LHCN-M2 (cell line): Measurements from ENCODE around the gene SEMA5A. TPM values are rescaled to one million over a fixed set of nuclear protein-coding genes. Genes with fewer than 3 reads are reported as not detected.

ENCODE experiments used
- DNase-seq: peaks from one replicate; pipeline ENCODE4 v3.0.0-alpha.2; 2012; ENCODE audit warnings: low read depth
- total RNA-seq: library from RNA; depleted of rRNA; stranded (reverse); fragments of >200 nt; gene quantifications from 2 replicates; pipeline ENCODE4 v1.2.3, GENCODE V29; 2014

The SEMA5A gene
- total RNA-seq, 1 experiment from 2014 or later: 11.4 TPM

DNA sequence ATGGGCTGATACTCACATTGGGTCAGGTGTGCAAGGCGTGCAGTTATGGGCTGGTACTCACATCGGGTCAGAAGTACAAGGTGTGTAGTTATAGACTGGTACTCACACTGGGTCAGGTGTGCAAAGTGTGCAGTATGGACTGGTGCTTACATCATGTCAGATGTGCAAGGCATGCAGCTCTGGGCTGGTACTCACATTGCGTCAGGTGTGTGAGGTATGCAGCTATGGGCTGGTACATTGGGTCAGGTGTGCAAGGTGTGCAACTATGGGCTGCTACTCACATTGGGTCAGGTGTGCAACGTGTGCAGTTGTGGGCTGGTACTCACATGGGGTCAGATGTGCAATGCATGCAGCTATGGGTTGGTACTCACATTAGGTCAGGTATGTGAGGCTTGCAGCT, 213.8 kb downstream of the SEMA5A start:
- DNase-seq: no peak

DNA sequence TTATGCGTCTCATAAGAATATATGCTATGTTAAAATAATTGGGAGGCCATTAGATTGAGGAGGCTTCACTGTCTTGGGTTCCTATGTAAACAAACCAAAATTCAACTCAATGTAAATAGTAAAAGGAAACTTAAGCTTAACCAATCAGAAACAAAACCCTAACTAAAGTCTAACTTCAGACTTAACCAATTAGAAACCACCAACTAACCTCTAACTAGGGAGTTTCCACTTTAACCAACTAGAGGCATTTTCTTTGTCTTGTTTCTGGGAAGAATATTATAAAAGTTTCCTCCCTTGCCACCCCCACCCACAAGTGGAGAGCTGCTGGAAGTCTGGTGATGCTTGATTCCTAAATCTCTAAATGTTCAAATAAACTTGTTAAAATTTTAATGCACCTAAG, 214.5 kb downstream of the SEMA5A start:
- DNase-seq: no peak

DNA sequence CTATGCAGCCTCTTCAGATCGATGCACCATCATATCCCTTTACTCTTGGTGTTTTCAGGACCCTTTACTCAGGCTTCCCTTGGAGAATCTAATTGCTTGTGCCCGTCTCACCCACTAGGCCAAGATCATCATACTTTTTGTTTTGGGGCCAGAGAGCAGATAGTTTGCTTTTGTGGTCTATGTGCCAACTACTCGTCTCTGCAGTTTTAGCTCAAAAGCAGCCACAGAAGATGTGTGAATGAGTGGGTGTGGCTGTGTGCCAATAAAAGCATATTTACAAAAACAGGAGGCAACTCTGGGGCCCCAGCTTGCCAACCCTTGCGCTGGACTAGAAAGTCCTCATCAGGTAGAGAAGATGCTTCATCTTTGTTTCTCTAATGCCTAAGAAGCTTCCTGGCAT, 216.8 kb downstream of the SEMA5A start:
- peak; percentile 57 for DNase-seq

DNA sequence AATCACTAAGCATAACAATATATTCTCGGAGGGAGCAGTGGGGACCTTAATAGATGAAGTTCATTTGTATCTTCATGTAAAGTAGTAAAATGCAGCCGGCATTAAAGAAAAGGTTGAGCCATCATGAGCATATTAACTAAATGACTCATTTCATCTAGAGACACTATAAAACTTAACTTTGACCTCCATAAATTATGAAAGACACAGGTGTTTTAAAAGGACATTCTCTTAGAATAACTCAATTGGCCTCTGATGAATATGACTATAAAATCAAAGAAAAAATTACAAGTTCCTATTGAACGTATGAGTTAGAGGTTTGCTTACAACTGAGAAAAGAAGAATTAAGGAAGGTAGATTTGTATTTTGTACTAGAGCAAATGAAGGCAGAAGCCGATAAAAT, 220.3 kb downstream of the SEMA5A start:
- DNase-seq: no peak

DNA sequence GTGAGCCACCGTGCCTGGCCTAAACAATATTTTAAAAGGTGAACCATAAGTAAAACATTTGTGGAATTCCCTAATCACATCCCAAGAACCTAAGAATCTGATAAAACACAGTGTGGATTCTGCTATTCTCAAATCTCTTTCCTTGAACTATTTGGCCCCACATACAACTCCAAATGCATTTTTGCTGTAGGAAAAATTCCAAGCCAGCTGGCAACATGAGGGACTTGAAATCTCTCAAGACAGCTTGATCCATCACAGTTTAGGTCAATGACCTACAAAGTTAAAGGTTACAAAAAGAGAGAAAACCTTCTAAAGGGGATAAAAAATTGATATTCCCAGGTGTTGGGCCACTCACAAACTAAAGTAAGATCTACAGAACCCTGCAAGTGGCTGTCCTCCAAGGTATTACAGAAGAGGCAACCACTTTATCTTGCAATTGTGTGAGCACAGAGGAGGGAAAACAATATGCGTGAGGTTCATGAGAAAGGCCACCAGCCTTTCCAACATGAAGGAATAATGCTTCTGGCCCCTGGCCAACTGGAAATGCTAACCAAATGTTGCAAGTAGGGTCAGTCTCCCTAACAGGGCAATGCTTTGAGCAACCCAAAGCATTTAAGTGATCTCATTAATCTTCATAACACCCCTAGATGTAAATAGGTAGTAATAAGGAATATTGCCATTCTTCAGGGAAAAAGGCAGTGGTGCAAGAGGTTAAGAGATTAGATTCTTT, 221.4 kb downstream of the SEMA5A start:
- no peak for DNase-seq

DNA sequence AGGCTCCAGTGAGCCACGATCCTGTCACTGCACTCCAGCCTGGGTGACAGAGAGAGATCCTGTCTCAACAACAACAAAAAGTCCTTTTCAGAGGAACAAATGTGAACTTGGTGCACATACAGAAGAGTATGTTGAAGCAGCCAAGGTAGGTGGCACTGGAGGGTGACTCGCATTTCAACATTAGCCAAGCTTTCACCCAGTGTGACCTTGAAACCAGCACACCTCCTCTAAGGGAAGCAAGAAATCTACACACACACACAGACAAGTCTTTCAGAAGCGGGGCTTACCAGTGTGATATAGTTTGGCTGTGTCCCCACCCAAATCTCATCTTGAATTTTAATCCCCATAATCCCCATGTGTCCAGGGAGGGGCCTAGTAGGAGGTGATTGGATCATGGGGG, 225.2 kb downstream of the SEMA5A start:
- DNase-seq: no peak

DNA sequence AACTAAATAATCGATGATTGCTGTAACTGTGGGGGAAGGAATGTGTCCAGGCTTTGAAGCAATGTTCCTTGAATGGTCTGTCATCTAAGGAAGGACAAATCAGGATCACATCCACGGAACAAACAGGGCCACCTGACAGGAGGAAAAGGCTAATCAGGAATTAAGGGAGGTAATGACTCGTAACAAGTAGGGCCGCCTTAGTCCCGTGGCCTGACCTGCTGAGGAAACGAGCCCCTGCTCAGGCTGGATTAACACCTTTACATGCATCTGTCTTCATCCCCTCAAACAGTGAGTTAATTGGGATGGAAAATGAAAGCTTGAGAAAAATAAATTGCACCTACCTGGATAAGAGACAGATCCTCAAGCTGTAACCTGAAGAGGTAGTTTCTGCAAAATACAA, 227.8 kb downstream of the SEMA5A start:
- DNase-seq: no peak

DNA sequence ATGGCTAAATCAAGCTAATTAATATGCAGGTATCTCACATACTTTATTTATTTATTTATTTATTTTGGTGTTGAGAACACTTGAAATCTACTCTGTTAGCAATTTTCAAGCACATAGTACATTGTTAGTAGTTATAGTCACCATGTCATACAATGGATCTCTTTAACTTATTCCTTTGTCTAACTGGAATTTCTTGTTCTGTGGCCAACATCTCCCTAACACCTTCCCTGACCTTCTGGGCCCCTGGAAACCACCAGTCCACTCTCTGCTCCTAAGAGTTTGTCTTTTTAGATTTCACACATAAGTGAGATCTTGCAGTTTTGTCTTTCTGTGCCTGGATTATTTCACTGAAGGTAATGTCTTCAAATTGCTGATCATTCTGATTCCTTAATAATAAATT, 229.1 kb downstream of the SEMA5A start:
- no peak for DNase-seq

DNA sequence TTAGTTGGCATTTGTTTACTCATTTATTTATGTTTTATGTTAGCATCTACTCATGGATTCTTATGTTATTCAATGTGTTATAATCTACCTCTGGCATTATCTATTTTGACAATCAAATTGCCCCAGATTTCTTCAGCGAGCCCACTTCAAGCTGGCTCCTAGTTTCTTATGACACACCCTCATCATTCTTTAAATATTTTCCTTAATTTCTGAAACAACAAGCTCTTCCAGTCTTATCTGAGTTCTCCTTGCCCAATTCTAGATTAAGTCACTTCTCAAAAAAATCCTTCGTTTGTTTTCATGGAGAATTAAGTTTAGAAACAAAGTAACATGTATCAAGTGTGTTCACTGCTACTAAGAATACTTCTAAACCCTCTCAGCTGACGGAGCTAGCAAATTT, 229.8 kb downstream of the SEMA5A start:
- DNase-seq: no peak

DNA sequence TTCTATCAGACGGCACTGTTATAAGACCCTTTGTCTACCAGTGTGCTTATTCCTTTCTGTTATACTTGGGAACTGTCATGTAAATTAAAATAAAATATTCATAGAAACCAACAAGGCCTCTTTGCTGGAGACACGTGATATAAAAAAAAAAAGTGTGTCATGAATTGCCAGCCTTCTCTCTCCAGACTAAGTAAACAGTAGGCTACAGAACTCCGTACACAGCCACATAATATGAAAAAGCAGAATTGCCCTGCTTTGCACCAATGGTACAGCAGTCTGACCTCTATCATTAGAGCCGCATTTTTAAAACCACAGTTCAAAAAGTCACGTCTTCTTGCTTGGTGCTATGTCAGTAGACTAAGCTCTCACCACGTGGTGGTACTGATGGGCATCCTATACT, 231.3 kb downstream of the SEMA5A start:
- DNase-seq: no peak

DNA sequence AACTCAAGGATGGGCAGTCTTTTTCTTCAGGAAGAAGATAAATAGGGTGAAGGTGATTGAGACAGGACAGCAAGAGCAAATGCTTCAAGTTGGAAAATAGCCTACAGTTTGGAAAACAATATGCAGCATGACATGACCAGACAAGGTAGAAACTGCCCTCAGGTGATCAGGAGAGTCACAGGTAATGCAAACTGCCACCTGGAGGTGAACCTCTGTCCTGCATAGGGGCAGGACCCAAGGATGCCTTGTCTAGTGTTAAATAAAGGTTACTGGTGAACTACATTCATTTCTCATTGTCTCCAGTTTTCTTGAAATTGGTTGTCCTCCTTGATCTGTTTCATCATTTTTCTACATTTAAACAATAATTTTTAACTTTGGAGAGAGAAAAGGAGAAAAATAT, 232.1 kb downstream of the SEMA5A start:
- DNase-seq: no peak

DNA sequence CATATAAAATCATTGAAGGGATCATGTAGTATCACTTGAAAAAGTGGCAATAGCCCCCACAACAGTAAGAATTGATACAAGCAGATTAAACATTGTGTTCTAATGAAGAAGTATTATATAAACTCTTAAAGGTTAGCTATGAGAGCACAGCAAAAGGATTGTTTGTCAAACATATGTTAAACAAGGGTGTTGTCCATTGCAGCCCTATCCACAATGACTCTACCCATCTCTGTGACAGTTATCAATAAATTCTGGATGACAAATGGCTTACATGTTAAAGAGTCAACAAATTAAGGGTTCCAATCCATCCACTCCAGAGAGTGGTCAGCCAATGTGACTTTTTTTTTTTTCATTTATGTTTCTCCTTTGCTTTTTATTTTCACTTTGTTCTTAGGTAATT, 238.7 kb downstream of the SEMA5A start:
- DNase-seq: no peak

DNA sequence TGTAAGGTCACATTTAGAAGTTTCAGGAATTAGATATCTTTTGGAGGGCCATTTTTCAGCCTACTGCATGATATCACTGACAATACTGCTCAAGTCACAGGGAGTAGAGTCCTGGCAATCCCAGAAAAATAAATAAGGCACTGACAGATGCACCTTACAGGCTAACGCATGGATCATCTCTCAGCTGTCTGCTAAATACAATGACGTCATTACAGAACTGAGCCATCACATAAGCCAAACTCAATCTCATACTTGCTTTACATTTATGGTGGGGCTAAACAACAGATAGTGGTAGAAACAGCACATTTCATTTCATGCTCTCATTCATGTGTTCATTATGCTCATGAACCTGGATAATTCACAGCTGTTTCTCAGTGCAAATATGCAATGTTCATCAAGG, 243.7 kb downstream of the SEMA5A start:
- DNase-seq: peak; percentile 30

DNA sequence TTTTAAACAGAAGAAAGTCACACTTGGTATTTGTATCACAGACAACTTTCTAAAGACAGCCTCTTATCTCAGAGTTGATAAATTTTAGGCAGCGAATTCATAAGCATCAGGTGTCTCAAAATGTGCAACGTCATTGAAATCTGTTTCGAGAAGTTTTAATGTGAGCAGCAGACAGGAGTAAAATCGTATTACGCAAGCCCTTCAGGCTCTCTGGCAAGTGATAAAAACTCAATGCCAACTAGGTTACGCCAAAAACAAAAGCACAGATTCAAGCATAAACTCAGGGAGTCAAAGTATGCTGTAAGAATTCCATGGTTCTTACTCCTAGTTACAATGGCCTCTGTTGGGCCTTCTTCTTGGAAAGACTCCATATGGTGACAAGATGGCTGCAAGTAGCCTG, 244.7 kb downstream of the SEMA5A start:
- DNase-seq: no peak

DNA sequence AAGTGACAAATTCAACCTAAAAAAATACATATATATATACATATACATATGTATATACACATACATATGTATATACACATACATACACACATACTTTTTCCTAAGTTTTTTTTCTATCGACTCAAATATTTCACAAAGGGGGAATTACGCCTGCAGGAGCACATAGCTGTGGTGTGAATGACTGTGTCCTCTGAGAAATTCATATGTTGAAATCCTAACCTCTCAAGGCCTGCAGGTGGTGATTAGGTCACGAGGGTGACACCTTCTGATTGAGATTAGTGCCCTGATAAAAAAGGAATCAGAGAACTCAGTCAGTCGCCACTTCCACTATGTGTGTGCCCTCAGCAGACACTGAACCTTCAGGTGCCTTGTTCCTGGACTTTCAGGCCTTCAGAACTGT, 248.7 kb downstream of the SEMA5A start:
- DNase-seq: no peak

DNA sequence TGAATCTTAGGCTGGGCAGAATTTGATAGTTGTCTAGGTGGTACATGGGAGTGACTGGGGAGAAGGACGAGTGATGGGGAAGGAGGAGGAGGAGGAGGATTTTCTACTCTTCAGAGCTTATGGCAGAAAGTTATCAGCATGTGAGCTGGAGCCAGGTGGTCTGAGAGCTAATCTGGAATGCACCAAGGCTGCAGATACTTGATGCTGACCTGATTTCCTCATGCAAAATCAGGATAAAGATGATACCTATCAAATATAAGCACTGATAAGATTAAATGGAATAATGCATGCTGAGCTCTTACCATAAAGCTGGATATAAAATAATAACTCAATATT, 250.4 kb downstream of the SEMA5A start:
- no peak for DNase-seq

DNA sequence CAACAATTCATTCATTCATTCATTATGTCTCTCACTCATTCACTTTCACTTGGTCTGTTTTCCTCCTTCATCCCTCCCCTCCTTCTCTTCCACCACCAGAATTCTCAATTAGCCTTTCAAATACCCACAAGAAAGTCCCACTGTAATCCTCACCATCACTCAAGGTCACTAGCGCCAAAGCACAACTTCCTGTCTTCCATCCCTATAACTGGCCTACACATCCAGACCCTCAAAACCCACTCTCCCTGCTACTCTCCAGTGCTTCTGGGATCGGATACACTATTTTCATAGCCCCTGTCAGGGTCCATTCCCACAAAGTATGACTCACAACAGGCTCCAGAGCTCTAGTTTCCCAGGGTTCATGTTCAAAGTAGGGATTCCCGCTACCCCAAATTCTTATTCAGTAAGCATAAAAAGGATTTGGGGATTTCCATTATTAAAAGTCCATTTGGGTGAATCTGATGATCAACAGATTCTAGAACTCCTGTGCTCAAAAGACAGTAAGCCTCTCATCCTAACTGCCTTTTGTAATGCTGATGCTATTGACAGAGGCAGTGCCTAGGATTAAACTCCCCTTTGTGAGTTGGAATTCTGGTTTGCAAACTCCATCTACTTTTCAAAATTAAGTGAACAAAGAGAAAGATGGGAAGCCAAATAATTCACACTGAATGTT, 250.9 kb downstream of the SEMA5A start:
- no peak for DNase-seq

DNA sequence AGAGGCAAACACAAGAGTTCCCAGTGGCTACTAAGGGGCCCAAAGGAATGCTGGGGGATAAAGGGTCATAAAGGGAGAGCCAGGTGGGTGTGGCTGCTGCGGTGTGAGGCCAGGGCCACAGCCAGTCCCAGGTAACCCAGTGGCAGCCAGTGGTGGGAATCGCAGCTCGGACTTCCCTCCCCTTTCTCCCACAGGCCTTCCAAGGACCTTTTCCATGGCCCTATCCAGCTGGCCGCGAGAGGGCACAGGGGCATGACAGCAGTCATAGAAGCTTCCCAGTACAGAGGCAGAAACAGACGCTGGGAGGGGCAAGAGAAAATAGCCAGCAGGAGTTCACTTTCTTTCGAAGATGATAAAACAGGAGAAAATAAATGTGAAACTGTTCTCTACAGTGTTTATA, 257.6 kb downstream of the SEMA5A start:
- no peak for DNase-seq

DNA sequence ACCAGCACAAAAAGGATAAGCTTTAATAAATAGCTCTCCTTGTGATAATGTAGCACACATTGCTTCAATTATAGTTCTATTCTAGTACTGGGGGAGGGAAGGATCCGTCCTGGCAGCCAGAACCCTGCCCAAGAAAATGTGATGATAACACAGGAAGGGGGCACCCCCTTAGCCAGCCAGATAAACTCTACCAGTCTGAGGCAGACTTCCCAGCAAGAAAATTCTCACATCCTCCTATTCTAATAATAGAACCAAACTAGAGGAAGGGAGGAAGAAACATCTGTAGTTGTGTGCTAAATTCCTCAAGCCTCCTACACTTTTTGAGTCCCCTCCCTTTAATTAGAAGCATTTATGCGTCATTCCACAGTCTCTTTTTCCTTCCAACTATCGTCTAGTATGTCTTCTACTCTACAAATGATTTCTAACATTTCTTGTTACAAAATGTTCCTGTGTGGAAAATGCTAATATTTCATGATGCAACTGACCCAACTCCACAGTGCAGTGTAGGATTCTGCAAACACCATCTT, 261.0 kb downstream of the SEMA5A start:
- DNase-seq: peak; percentile 25

DNA sequence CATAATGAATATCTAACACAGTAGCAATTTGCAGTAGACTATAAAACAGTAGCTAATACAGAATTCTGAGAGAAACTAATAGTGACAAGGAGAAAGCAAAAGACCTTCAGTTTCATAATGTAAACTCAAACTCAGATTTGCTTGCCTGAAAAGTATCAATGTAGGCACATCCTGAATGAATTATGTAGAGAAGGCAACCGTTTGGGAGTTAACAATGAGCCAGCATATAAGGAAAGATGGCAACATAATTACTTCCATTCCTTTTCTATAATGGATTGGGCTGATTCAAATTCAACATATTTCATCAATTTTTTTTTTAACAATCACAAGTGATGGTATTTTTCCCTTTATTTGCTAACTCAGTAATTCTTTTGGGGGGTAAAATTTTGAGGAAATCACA, 261.6 kb downstream of the SEMA5A start:
- no peak for DNase-seq

DNA sequence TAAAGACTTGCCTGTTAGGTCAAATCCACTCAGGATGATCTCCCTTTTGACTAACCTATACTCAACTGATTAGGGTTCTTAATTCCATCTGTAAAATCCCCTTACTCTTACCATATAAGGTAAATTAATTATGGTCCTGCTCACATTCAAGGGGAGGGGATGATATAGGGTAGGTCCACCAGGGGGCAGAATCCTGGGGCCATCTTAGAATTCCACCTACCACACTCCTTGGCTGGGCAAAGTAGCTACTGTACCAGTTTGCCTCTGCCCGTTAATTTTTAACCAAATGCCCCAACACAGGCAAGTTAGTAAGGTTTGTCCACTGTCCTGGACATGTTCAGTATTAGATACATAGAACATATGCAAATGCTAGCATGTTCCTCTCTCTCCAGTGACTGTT, 262.4 kb downstream of the SEMA5A start:
- DNase-seq: no peak

DNA sequence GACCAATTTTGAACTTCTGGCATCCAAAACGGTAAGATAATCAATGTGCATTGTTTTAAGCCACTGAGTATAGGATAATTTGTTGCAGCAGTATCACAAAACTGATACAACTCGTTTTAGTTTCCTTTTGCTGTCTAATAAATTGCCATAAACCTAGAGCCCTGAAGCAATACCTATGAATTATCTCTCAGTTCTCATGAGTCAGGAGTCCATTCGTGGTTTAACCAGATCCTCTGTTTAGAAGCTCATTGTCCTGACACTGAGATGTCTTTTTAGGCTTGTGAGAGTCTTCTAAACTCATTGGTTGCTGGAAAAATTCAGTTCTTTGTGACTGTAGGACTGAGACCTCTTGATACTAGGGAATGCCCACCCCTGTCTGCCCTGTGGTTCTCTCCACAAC, 262.9 kb downstream of the SEMA5A start:
- DNase-seq: peak; percentile 40

DNA sequence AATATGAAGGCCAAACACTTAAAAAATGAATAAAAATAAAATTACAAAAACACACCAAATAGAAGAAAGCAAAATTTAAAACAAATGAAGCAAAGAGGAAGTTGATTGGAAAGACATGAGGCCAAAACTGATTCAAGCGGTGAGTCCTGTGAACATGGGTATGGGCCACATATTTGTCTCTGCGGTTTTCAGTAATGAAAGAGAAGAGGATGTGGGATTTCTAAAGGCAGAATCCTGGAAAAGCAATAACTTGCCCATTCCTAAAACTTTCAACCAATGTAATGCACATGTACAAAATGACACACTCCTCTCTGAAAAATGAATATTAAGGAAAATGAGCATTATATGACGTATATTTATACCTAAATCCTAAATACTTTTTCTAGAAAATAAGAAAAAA, 263.7 kb downstream of the SEMA5A start:
- peak; percentile 52 for DNase-seq

DNA sequence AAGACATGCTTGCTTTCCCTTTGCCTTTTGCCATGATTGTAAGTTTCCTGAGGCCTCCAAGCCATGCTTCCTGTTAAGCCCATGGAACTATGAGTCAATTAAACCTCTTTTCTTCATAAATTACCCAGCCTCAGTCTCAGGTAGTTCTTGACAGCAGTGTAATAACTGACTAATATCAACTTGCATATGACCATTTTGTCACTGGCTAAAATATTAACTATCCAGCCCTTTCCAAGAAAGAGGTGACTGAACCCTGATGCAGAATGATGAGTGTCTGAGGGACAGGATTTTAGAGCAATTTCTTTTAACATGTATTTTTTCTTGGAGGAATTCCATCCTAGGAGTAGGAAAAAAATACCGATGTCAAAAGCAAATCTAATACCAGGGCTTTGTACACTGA, 266.1 kb downstream of the SEMA5A start:
- DNase-seq: no peak
